CD4-positive, alpha-beta T cell treated with Interleukin-15 for 1 hour (primary cell): ENCODE measurements around the gene PTPRM.
"Not testable (repeated sequence)": the region's sequence is repeated elsewhere in the genome, so short reads cannot be mapped to it uniquely, and the experiment has no call there.

Experiments
- DNase-seq: peaks from one replicate; pipeline ENCODE4 v3.0.0-alpha.2; 2020

The PTPRM gene

GRCh38 chr18:7957297-7957696 lies 390.2 kb downstream of the PTPRM start:
- DNase-seq = no peak

GRCh38 chr18:7958081-7958896 lies 391.2 kb downstream of the PTPRM start:
- no peak for DNase-seq

GRCh38 chr18:7958897-7959146 lies 391.7 kb downstream of the PTPRM start:
- DNase-seq = no peak

GRCh38 chr18:7966682-7967081 lies 399.6 kb downstream of the PTPRM start:
- DNase-seq = not testable (repeated sequence)

- DNase-seq = no peak
Measured at GRCh38 chr18:7974200-7974874, 407.2 kb downstream of the PTPRM start.

- DNase-seq = no peak
Measured at GRCh38 chr18:7977897-7978296, 410.8 kb downstream of the PTPRM start.

GRCh38 chr18:7978834-7979233 lies 411.7 kb downstream of the PTPRM start:
- DNase-seq = no peak

GRCh38 chr18:7979714-7980113 lies 412.6 kb downstream of the PTPRM start:
- DNase-seq = no peak

GRCh38 chr18:7980136-7980535 lies 413.0 kb downstream of the PTPRM start:
- DNase-seq = no peak

GRCh38 chr18:7980656-7981055 lies 413.5 kb downstream of the PTPRM start:
- no peak for DNase-seq

- no peak for DNase-seq
Measured at GRCh38 chr18:7982216-7982615, 415.1 kb downstream of the PTPRM start.

GRCh38 chr18:7987284-7987976 lies 420.3 kb downstream of the PTPRM start:
- DNase-seq = no peak

GRCh38 chr18:7990670-7991069 lies 423.6 kb downstream of the PTPRM start:
- no peak for DNase-seq

GRCh38 chr18:8001711-8002301 lies 434.7 kb downstream of the PTPRM start:
- no peak for DNase-seq

GRCh38 chr18:8003878-8004675 lies 437.0 kb downstream of the PTPRM start:
- no peak for DNase-seq

GRCh38 chr18:8004792-8005191 lies 437.7 kb downstream of the PTPRM start:
- DNase-seq = no peak

GRCh38 chr18:8005870-8006569 lies 438.9 kb downstream of the PTPRM start:
- no peak for DNase-seq

- no peak for DNase-seq
Measured at GRCh38 chr18:8006979-8007378, 439.9 kb downstream of the PTPRM start.

- no peak for DNase-seq
Measured at GRCh38 chr18:8008033-8008432, 440.9 kb downstream of the PTPRM start.

- DNase-seq = no peak
Measured at GRCh38 chr18:8011361-8011760, 444.2 kb downstream of the PTPRM start.

GRCh38 chr18:8011906-8012305 lies 444.8 kb downstream of the PTPRM start:
- DNase-seq = no peak

GRCh38 chr18:8018701-8019331 lies 451.7 kb downstream of the PTPRM start:
- no peak for DNase-seq
